ENCODE measurements around the gene REEP6. TPM values are rescaled to one million over a fixed set of nuclear protein-coding genes. Genes with fewer than 3 reads are reported as not detected.

REEP6 gene
- total RNA-seq: 10 to 100 TPM in 1 of 4 donors, 1 to 10 TPM in 3; 3.1 to 19.0 (median 3.7) TPM

DNA sequence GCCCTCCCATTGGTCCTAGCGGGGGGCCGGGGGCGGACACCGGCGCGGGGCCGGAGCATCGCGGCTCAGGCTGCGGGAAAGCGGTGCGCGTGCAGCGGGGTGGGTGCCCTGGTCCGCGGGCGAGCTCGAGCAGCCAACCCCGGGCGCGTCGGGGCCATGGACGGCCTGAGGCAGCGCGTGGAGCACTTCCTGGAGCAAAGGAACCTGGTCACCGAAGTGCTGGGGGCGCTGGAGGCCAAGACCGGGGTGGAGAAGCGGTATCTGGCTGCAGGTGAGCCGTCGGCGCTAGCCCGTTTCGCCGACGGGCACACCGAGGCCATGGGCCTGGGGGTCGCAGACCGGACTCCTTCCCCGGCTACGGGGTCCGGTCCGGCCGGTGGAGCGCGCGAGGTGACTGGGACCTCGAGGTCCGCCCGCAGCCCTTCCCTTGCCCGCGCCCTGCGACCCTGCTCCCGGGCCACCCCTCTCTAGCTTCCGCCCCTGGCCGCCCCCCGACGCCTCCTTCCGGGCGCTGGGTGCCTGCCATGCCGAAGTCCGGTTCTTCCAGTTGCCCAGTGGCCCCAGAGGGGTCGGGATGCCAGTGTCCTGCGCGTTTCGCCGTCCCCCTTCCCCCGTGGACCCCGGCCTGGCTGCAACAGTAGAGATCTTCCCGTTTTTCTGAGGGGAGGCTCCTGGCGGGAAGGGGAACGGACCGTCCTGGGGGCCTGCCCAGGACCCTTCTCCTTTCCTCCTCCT is at the start of gene REEP6:
Gene REEP6, plus strand, starts transcription at position 68 of the 735 bp plus-strand sequence. Its CDS starts 89 bp downstream, at position 157.
- no peak for TF ChIP-seq CTCF (IDR thresholded peaks at IDR 0.05; ENCODE audit: low read depth)

- no peak for TF ChIP-seq CTCF (IDR thresholded peaks at IDR 0.05; ENCODE audit: low read depth)
These were observed 49.1 kb upstream of the REEP6 start for GRCh38 chr19:1441677-1442438.

- no peak for TF ChIP-seq CTCF (IDR thresholded peaks at IDR 0.05; ENCODE audit: low read depth)
These were observed 45.6 kb upstream of the REEP6 start for GRCh38 chr19:1445185-1445931.

DNA sequence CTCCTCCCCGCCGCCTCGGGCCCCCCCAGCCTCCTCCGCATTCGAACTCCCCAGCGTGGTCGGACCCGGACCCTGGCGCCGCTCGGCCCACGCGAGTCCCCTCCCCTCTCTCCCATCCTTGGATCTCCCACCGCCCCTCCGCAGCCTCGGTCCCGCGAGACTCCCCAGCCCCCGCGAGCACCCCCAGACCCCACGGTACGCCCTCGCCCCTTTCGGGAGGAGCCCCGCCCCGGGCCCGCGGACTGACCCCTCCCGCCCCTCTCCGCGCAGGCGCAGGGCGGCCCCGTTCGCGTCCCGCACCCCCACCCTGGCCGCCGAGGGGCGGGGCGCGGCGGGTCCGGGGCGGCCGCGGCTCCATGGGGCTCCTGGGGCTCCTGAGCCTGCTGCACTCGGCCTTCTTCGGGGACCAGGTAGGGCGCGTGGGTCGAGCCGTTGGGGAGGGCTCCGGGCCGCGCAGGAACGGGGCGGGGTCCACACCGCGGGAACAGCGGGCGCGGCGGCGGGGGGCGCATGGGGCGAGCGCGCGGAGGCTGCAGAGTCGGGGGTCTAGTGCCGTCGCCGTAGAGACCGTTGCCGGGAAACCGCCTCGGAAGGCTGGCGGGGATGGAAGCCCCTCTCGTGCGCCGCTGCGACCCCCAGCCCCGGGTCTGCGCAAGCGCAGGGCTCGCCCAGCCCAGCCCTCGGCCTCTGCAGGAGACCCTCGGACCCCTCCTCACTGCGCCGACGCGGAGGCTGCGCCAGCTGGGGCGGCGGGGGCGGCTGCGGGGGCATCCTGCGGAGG is 44.9 kb upstream of the REEP6 start:
- no peak for TF ChIP-seq CTCF (IDR thresholded peaks at IDR 0.05; ENCODE audit: low read depth)

GRCh38 chr19:1446713-1447481 is 44.1 kb upstream of the REEP6 start:
- no peak for TF ChIP-seq CTCF (IDR thresholded peaks at IDR 0.05; ENCODE audit: low read depth)

DNA sequence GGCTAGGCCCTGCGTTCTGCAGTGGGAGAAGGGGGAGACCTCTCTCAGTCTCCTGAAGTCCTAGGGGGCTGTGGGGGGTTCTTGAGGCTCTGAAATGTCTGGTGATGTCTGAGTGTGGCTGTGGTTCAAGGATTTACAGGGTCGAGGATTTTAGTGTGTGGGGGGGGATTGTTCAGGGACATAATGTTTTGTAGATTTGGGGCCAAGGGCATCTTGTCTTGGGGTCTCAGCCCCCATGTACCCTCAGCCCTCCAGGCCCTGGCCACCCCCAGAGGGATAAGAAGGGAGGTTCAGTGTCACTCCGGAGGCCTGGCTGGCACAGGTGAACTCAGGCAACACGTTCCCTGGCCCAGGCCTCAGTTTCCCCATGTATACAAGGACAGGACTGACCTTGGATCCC is 43.5 kb upstream of the REEP6 start:
- no peak for TF ChIP-seq CTCF (IDR thresholded peaks at IDR 0.05; ENCODE audit: low read depth)

All from subcutaneous adipose tissue (tissue), 4 donors.